H1 (cell line): Measurements from ENCODE around the gene PTTG2. TPM values are rescaled to one million over a fixed set of nuclear protein-coding genes. Genes with fewer than 3 reads are reported as not detected.

Experiments used
- CTCF ChIA-PET: fragments of 300-600 bp; sonication (Branson Sonifier 250); formaldehyde crosslinking; loops from one replicate; lab custom pipeline; 2021; ENCODE audit not compliant: partially characterized antibody; lab: Charles Lee
- POLR2A ChIA-PET: fragments of 300-600 bp; sonication (Branson Sonifier 250); formaldehyde crosslinking; loops from one replicate; lab custom pipeline; 2021; ENCODE audit warnings: inconsistent platforms; ENCODE audit not compliant: partially characterized antibody; lab: Charles Lee
- DNase-seq, 2 experiments: peaks; one replicate each; pipeline versions ENCODE4 v3.0.0 to v3.0.0-alpha.2; 2010 to 2022; ENCODE audit warnings: low spot score in 2 of 2, low read depth in 1 of 2, mixed read lengths in 1 of 2
- FAIRE-seq: peaks from 2 replicates; lab custom pipeline; 2011; peaks lifted over from hg19 to GRCh38; lab: Jason Lieb, UNC
- H2AFZ ChIP-seq: 2 replicates; pipeline ENCODE4 v1.8.1; 2012; ENCODE audit warnings: low read length, inconsistent platforms
- H2AK5ac ChIP-seq: 2 replicates; pipeline ENCODE4 v1.6.1; 2013; ENCODE audit warnings: low read depth, low read length
- H2BK120ac ChIP-seq: replicated peaks from 2 replicates; pipeline ENCODE3; 2013; ENCODE audit warnings: low read depth, low read length, inconsistent platforms
- H2BK12ac ChIP-seq: 2 replicates; pipeline ENCODE4 v1.6.1; 2013; ENCODE audit warnings: low read depth, low read length
- H2BK15ac ChIP-seq: 2 replicates; pipeline ENCODE4 v1.6.1; 2013; ENCODE audit warnings: low read length
- H2BK20ac ChIP-seq: 2 replicates; pipeline ENCODE4 v1.6.1; 2013; ENCODE audit warnings: low read length
- H2BK5ac ChIP-seq: 2 replicates; pipeline ENCODE4 v1.6.1; 2013; ENCODE audit warnings: low read depth, low read length
- H3K14ac ChIP-seq: 2 replicates; pipeline ENCODE4 v1.6.1; 2013; ENCODE audit warnings: inconsistent platforms; ENCODE audit not compliant: insufficient read length
- H3K18ac ChIP-seq: 2 replicates; pipeline ENCODE4 v1.6.1; 2013; ENCODE audit warnings: low read length; ENCODE audit errors: extremely low read depth
- H3K23ac ChIP-seq: 2 replicates; pipeline ENCODE4 v1.6.1; 2013; ENCODE audit warnings: inconsistent platforms; ENCODE audit not compliant: insufficient read length
- H3K23me2 ChIP-seq: 2 replicates; pipeline ENCODE4 v1.6.1; 2013; ENCODE audit warnings: low read depth, low read length
- H3K27ac ChIP-seq: 2 replicates; pipeline ENCODE4 v1.6.1; 2011; ENCODE audit warnings: low read depth, low read length, inconsistent platforms
- H3K27me3 ChIP-seq, 4 experiments: replicated peaks in 1 of 4; 1 replicate in 1 of 4; 2 replicates in 3 of 4; pipeline versions ENCODE4 v1.6.1 to v1.8.1; 2011 to 2013; ENCODE audit warnings: low read length in 3 of 4, mild to moderate bottlenecking in 3 of 4, inconsistent platforms in 2 of 4, mixed read lengths in 2 of 4, moderate library complexity in 1 of 4; ENCODE audit not compliant: control insufficient read depth in 3 of 4, insufficient read depth in 3 of 4; ENCODE audit errors: extremely low read depth in 1 of 4
- H3K36me3 ChIP-seq, 4 experiments: 2 replicates each; pipeline versions ENCODE4 v1.6.1 to v1.8.1; 2011 to 2013; ENCODE audit warnings: mild to moderate bottlenecking in 4 of 4, low read length in 3 of 4, moderate library complexity in 2 of 4, control low read depth in 1 of 4, inconsistent platforms in 1 of 4; ENCODE audit not compliant: insufficient read depth in 4 of 4, control insufficient read depth in 2 of 4
- H3K4ac ChIP-seq: replicated peaks from 2 replicates; pipeline ENCODE3; 2013; ENCODE audit warnings: low read length, low read depth, mixed read lengths, inconsistent platforms; ENCODE audit not compliant: insufficient read length
- H3K4me1 ChIP-seq, 4 experiments: replicated peaks in 1 of 4; 1 replicate in 1 of 4; 2 replicates in 3 of 4; pipeline versions ENCODE4 v1.6.1 to v1.8.1; 2011 to 2013; ENCODE audit warnings: low read length in 3 of 4, inconsistent platforms in 2 of 4, mixed read lengths in 1 of 4; ENCODE audit not compliant: insufficient read depth in 4 of 4, control insufficient read depth in 3 of 4
- H3K4me2 ChIP-seq, 2 experiments: 2 replicates each; pipeline versions ENCODE4 v1.6.1 to v1.8.1; 2011 to 2013; ENCODE audit warnings: low read depth in 2 of 2, low read length in 2 of 2, control low read depth in 1 of 2, inconsistent platforms in 1 of 2, mild to moderate bottlenecking in 1 of 2; ENCODE audit not compliant: insufficient read depth in 1 of 2
- H3K4me3 ChIP-seq, 4 experiments: fragments of 200-600, 300-600 bp in 1 of 4; sonication (generic), shearing (Covaris generic), sonication (Bioruptor Twin) in 1 of 4; 2 replicates each; pipeline versions ENCODE4 v1.5.1 to v1.8.1; 2011 to 2016; ENCODE audit warnings: low read length in 4 of 4, low read depth in 3 of 4, control low read depth in 2 of 4, inconsistent platforms in 2 of 4, mild to moderate bottlenecking in 2 of 4, mixed read lengths in 1 of 4, moderate library complexity in 1 of 4; ENCODE audit not compliant: insufficient read depth in 2 of 4; ENCODE audit errors: extremely low read depth in 1 of 4
- H3K56ac ChIP-seq: replicated peaks from 2 replicates; pipeline ENCODE3; 2013; ENCODE audit warnings: low read depth, mild to moderate bottlenecking, mixed read lengths, low read length, inconsistent platforms; ENCODE audit not compliant: insufficient read length
- H3K79me1 ChIP-seq: 2 replicates; pipeline ENCODE4 v1.6.1; 2013; ENCODE audit warnings: low read depth, low read length, control low read depth
- H3K79me2 ChIP-seq, 2 experiments: 2 replicates each; pipeline versions ENCODE4 v1.6.1 to v1.8.1; 2012 to 2013; ENCODE audit warnings: low read length in 2 of 2, mild to moderate bottlenecking in 2 of 2, inconsistent platforms in 1 of 2; ENCODE audit not compliant: insufficient read depth in 2 of 2, control insufficient read depth in 1 of 2
- H3K9ac ChIP-seq, 4 experiments: replicated peaks in 1 of 4; 1 replicate in 1 of 4; 2 replicates in 3 of 4; pipeline versions ENCODE4 v1.6.1 to v1.8.1; 2011 to 2013; ENCODE audit warnings: low read depth in 3 of 4, low read length in 3 of 4, control low read depth in 2 of 4, mild to moderate bottlenecking in 2 of 4, moderate library complexity in 2 of 4, inconsistent platforms in 1 of 4; ENCODE audit errors: extremely low read depth in 1 of 4
- H3K9me3 ChIP-seq, 2 experiments: 2 replicates each; pipeline versions ENCODE4 v1.6.1 to v1.8.1; 2012 to 2013; ENCODE audit warnings: mild to moderate bottlenecking in 2 of 2, moderate library complexity in 2 of 2, control low read depth in 1 of 2, inconsistent platforms in 1 of 2, low read depth in 1 of 2, low read length in 1 of 2, mixed read lengths in 1 of 2; ENCODE audit not compliant: insufficient read depth in 2 of 2
- H4K20me1 ChIP-seq, 2 experiments: replicated peaks in 1 of 2; 2 replicates each; pipeline versions ENCODE3 to v1.8.1; 2011 to 2013; ENCODE audit warnings: inconsistent platforms in 2 of 2, low read length in 2 of 2, mild to moderate bottlenecking in 1 of 2; ENCODE audit not compliant: insufficient read depth in 2 of 2, control insufficient read depth in 1 of 2
- H4K5ac ChIP-seq: 2 replicates; pipeline ENCODE4 v1.6.1; 2013; ENCODE audit warnings: low read length, low read depth, mixed read lengths, inconsistent platforms; ENCODE audit not compliant: insufficient read length
- H4K8ac ChIP-seq: 2 replicates; pipeline ENCODE4 v1.8.0; 2013; ENCODE audit warnings: mild to moderate bottlenecking, moderate library complexity, low read length, inconsistent platforms; ENCODE audit not compliant: insufficient read depth; ENCODE audit errors: extremely low read depth
- H4K91ac ChIP-seq: replicated peaks from 2 replicates; pipeline ENCODE3; 2013; ENCODE audit warnings: low read length, mixed read lengths, inconsistent platforms; ENCODE audit not compliant: insufficient read length
- BACH1 ChIP-seq: IDR thresholded peaks from 2 replicates; pipeline ENCODE4 v1.6.1; 2012; ENCODE audit warnings: low read length, improper control_type of control experiment
- BCL11A ChIP-seq, 2 experiments: IDR thresholded peaks; one replicate each; pipeline ENCODE4 v1.6.1; 2011; ENCODE audit warnings: low read depth in 2 of 2, low read length in 2 of 2, mild to moderate bottlenecking in 2 of 2
- CEBPB ChIP-seq: IDR thresholded peaks from 2 replicates; pipeline ENCODE4 v1.6.1; 2012; ENCODE audit warnings: low read depth, low read length
- EGR1 ChIP-seq: IDR thresholded peaks from 2 replicates; pipeline ENCODE4 v1.6.1; 2011; ENCODE audit warnings: low read depth, low read length, borderline replicate concordance
- GTF2F1 ChIP-seq: IDR thresholded peaks from 2 replicates; pipeline ENCODE4 v1.6.1; 2012; ENCODE audit warnings: low read depth, low read length, improper control_type of control experiment, borderline replicate concordance
- JUND ChIP-seq: IDR thresholded peaks from 2 replicates; pipeline ENCODE4 v1.6.1; 2011; ENCODE audit warnings: mild to moderate bottlenecking, improper control_type of control experiment, low read length
- MAFK ChIP-seq: IDR thresholded peaks from 2 replicates; pipeline ENCODE4 v1.6.1; 2012; ENCODE audit warnings: low read depth, mild to moderate bottlenecking, improper control_type of control experiment, low read length
- RXRA ChIP-seq: IDR thresholded peaks from 2 replicates; pipeline ENCODE4 v1.6.1; 2011; ENCODE audit warnings: low read depth, mild to moderate bottlenecking, low read length, moderate library complexity; ENCODE audit not compliant: insufficient read depth
- SP2 ChIP-seq: IDR thresholded peaks from 2 replicates; pipeline ENCODE4 v1.6.1; 2012; ENCODE audit warnings: mild to moderate bottlenecking, low read length, inconsistent platforms
- SP4 ChIP-seq: IDR thresholded peaks from 2 replicates; pipeline ENCODE4 v1.6.1; 2012; ENCODE audit warnings: low read length, inconsistent platforms
- TAF7 ChIP-seq: optimal IDR thresholded peaks from 2 replicates; pipeline ENCODE3; 2011; ENCODE audit warnings: low read depth, mild to moderate bottlenecking, inconsistent platforms, low read length, moderate library complexity, borderline replicate concordance
- WGBS, 2 experiments: shearing (Covaris generic) in 1 of 2; methylation state at CpG; one replicate each; pipeline versions ENCODE4 v1.1.6 to v1.1.7; 2013 to 2015; ENCODE audit warnings: low lambda C conversion rate in 2 of 2, mixed read lengths in 2 of 2, inconsistent platforms in 1 of 2, low coverage in 1 of 2, missing lambda C conversion rate in 1 of 2; ENCODE audit not compliant: insufficient replicate concordance in 2 of 2, insufficient coverage in 1 of 2, insufficient read length in 1 of 2; ENCODE audit errors: extremely low coverage in 1 of 2, missing lambda C conversion rate in 1 of 2; 5-methylcytosine and 5-hydroxymethylcytosine counted together
- polyA plus RNA-seq, 7 experiments: library from polyadenylated mRNA; depleted of rRNA in 3 of 7; stranded (reverse) in 5 of 7; unstranded in 2 of 7; fragments of >200 nt in 5 of 7; fragments of 200-250 nt in 2 of 7; gene quantifications; 1 replicate in 5 of 7; 2 replicates in 1 of 7; 4 replicates in 1 of 7; pipeline versions ENCODE4 v1.2.1 to v1.2.3, GENCODE V29; 2011 to 2013; ENCODE audit warnings: missing spikeins in 2 of 7, mixed read lengths in 2 of 7
- total RNA-seq: library from RNA; stranded (reverse); fragmentation: NEBNext Ultra II Directional; extraction: Animal tissue kit (Norgen Biotek cat#: 25700); gene quantifications from 2 replicates; pipeline ENCODE4 v1.2.1, GENCODE V29; 2021

PTTG2 gene
- total and polyA plus RNA-seq, 2 of the 8 experiments (the other 6 are each of a cell fraction or from before 2014, with no cell fraction given): not detected

- Histone ChIP-seq H2BK20ac (no peak overlapping the region), H4K20me1 (no peaks in the 10 kb centered on the region), H3K4me1 (peaks cover 0 to 17% (median 8%) of the 10 kb centered on the region in 4 experiments; a peak in 5 of 7 replicates), H4K8ac (no peak overlapping the region), H3K23ac (no peak overlapping the region), H2BK120ac (no peak overlapping the region), H3K79me2 (peaks cover 3 to 56% of the 10 kb centered on the region in 2 experiments), H3K4me2 (no peak overlapping the region), H4K91ac (no peak overlapping the region), H3K18ac (no peak overlapping the region), H3K27me3 (no peaks in the 10 kb centered on the region), H3K9ac (no peak overlapping the region), H3K79me1 (peaks cover 13% of the 10 kb centered on the region), H4K5ac (no peak overlapping the region), H2BK15ac (no peak overlapping the region), H2AK5ac (no peak overlapping the region), H3K4ac (no peak overlapping the region), H2BK5ac (no peak overlapping the region), H3K9me3 (no peaks in the 10 kb centered on the region), H3K23me2 (no peaks in the 10 kb centered on the region), H2BK12ac (no peak overlapping the region), H3K4me3 (no peak overlapping the region), H3K14ac (no peak overlapping the region), H2AFZ (no peak overlapping the region), H3K56ac (no peak overlapping the region), H3K27ac (no peak overlapping the region), H3K36me3 (no peaks in the 10 kb centered on the region)
- 90% methylated on average over 3 of the region's 3 CpGs; no CpG with 5 or more reads in 1 of the 2 experiments for WGBS, 2 experiments
- ChIA-PET POLR2A (interaction anchor here (1.0 to 1.2 kb wide), 2 partner anchors 9 to 38 kb away, joined by 3 read pairs; no protein-coding TSS in a partner anchor), CTCF (no interaction called here)
- DNase-seq (no peak), FAIRE-seq (no peak)
- TF ChIP-seq SP4: no peak
- TF ChIP-seq JUND: no peak
- no peak for TF ChIP-seq BACH1
- no peak for TF ChIP-seq TAF7
- TF ChIP-seq MAFK: no peak
- TF ChIP-seq GTF2F1: no peak
- no peak for TF ChIP-seq BCL11A (IDR thresholded peaks at IDR 0.05; ENCODE audit: low read depth in 2 of 2, low read length in 2 of 2)
- TF ChIP-seq CEBPB: no peak
- no peak for TF ChIP-seq EGR1
- no peak for TF ChIP-seq SP2
- TF ChIP-seq RXRA: no peak
Observed at GRCh38 chr4:38008571-38009021, 48.4 kb downstream of the PTTG2 start.
